ENCODE data around the gene KHSRP. TPM values are rescaled to one million over a fixed set of nuclear protein-coding genes. Genes with fewer than 3 reads are reported as not detected.
"Not testable (repeated sequence)": the region's sequence is repeated elsewhere in the genome, so short reads cannot be mapped to it uniquely, and the experiment has no call there.

KHSRP gene
- total and polyA plus RNA-seq, 7 experiments from 2014 or later, result 12.5 to 276 (median 149) TPM

DNA sequence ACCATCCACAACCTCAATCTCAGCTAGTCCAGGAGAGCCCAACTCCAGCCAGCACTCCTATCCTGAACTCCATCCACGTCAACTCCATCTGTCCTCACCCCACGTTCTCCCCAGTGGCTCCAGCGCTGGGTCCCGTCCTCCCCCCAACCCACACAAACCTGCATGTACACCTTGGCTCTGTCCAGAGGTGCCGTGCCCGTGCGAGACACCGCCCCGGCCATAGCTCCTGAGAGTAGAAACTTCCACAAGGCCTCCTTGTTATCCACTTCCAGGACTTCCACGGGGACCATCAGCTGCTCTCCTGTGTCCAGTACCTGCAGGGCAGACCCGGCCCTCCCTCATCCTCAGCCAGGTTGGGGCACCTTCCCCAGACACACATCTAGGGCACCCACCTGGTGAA lies 7.3 kb upstream of the KHSRP start:
- ChIA-PET CTCF (no interaction called here), POLR2A (no interaction called here)
- Histone ChIP-seq H3K4me3 (ENCODE audit: low read length) (no peak overlapping the region), H3K36me3 (ENCODE audit: control insufficient read depth in 2 of 3, insufficient read depth in 3 of 3, low read length in 3 of 3) (no peaks in the 10 kb centered on the region), H3K4me1 (ENCODE audit: control insufficient read depth in 2 of 2, insufficient read depth in 2 of 2, low read length in 2 of 2) (peaks cover 0 to 9% of the 10 kb centered on the region in 2 donors), H3K9me3 (ENCODE audit: control insufficient read depth in 2 of 3, low read length in 3 of 3) (no peaks in the 10 kb centered on the region), H3K27ac (ENCODE audit: low read depth, low read length) (no peak overlapping the region), H3K27me3 (ENCODE audit: control insufficient read depth in 2 of 2, insufficient read depth in 2 of 2, low read length in 2 of 2) (no peaks in the 10 kb centered on the region)
- peaks cover 0 to 2% (median 0%) of the 10 kb centered on the region in 11 donors for H3K9me3 Mint-ChIP-seq
- intact Hi-C loops (cut with micrococcal nuclease), result no loop called here
- H3K27me3 Mint-ChIP-seq, result no peaks in the 10 kb centered on the region
- peak overlapping the region in 1 of 10 donors; percentile 6 for H3K4me3 Mint-ChIP-seq
- H3K36me3 Mint-ChIP-seq, result no peaks in the 10 kb centered on the region
- H3K27ac Mint-ChIP-seq, result peak overlapping the region in 1 of 9 donors; percentile 39
- H3K4me1 Mint-ChIP-seq, result peaks cover 0 to 12% (median 4%) of the 10 kb centered on the region in 7 donors
- ATAC-seq (no peak), DNase-seq (no peak)

- Mint-ChIP-seq H3K4me3 (peak overlapping the region in 3 of 10 donors; percentile 14 to 57 (median 35)), H3K36me3 (peaks cover 0 to 2% (median 0%) of the 10 kb centered on the region in 5 donors), H3K27me3 (no peaks in the 10 kb centered on the region), H3K9me3 (peaks cover 0 to 2% (median 0%) of the 10 kb centered on the region in 11 donors), H3K4me1 (peaks cover 4 to 23% (median 13%) of the 10 kb centered on the region in 7 donors), H3K27ac (peak overlapping the region in 2 of 9 donors; percentile 20)
- ChIA-PET CTCF (no interaction called here), POLR2A (interaction anchor here (0.5 kb wide), 1 partner anchor 91 kb away, joined by 4 read pairs; no protein-coding TSS in a partner anchor)
- Histone ChIP-seq H3K9me3 (ENCODE audit: control insufficient read depth in 2 of 3, low read length in 3 of 3) (no peaks in the 10 kb centered on the region), H3K4me3 (ENCODE audit: low read length) (no peak overlapping the region), H3K27ac (ENCODE audit: low read depth, low read length) (no peak overlapping the region), H3K27me3 (ENCODE audit: control insufficient read depth in 2 of 2, insufficient read depth in 2 of 2, low read length in 2 of 2) (no peaks in the 10 kb centered on the region), H3K4me1 (ENCODE audit: control insufficient read depth in 2 of 2, insufficient read depth in 2 of 2, low read length in 2 of 2) (peaks cover 7 to 20% of the 10 kb centered on the region in 2 donors), H3K36me3 (ENCODE audit: control insufficient read depth in 2 of 3, insufficient read depth in 3 of 3, low read length in 3 of 3) (no peaks in the 10 kb centered on the region)
- intact Hi-C loops (cut with micrococcal nuclease), result loop anchor here in 1 of 2 donors (10.0 kb wide), 1 partner anchor 55 kb away; the partner anchor contains the start of gene DENND1C
- DNase-seq (no peak), ATAC-seq (no peak)
Measured at GRCh38 chr19:6429419-6430221, 5.0 kb upstream of the KHSRP start.

DNA sequence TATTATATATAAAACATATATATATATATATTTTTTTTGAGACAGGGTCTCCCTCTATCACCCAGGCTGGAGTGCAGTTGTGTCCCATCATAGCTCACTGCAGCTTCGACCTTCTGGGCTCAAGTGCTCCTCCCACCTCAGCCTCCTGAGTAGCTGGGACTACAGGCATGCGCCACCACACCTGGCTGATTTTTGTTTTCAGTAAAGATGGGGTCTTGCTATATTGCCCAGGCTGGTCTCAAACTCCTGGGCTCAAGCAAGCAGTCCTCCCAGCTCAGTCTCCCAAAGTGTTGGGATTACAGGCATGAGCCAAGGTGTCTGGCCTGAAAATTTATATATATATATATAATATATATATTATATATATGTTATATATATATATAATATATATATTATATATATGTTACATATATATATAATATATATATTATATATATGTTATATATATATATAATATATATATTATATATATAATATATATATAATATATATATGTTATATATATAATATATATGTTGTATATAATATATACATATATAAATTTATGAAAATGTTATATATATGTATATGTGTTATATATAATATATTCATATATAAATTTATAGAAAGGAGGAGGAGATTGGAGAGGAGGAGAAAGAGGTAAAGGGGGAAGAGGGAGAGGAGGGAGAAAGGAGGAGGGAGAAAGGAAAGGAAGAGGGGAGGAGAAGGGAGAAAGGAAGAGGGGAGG lies 4.2 kb upstream of the KHSRP start:
- intact Hi-C loops (cut with micrococcal nuclease), result loop anchor here in 1 of 2 donors (10.0 kb wide), 1 partner anchor 56 kb away; the partner anchor contains the start of gene DENND1C
- H3K27me3 ChIP-seq (ENCODE audit: control insufficient read depth in 2 of 2, insufficient read depth in 2 of 2, low read length in 2 of 2); H3K36me3 Mint-ChIP-seq; H3K9me3 ChIP-seq (ENCODE audit: control insufficient read depth in 2 of 3, low read length in 3 of 3); ATAC-seq; H3K36me3 ChIP-seq (ENCODE audit: control insufficient read depth in 2 of 3, insufficient read depth in 3 of 3, low read length in 3 of 3); H3K27me3 Mint-ChIP-seq; H3K4me3 ChIP-seq (ENCODE audit: low read length); DNase-seq; H3K9me3 Mint-ChIP-seq; H3K27ac ChIP-seq (ENCODE audit: low read depth, low read length); H3K27ac Mint-ChIP-seq; POLR2A ChIA-PET; H3K4me3 Mint-ChIP-seq: not testable (repeated sequence)
- H3K4me1 Mint-ChIP-seq, result peaks cover 4 to 25% (median 13%) of the 10 kb centered on the region in 7 donors
- H3K4me1 ChIP-seq (ENCODE audit: control insufficient read depth in 2 of 2, insufficient read depth in 2 of 2, low read length in 2 of 2), result peaks cover 7 to 20% of the 10 kb centered on the region in 2 donors
- CTCF ChIA-PET, result interaction anchor here (0.5 kb wide), 1 partner anchor 110 kb away, joined by 3 read pairs; no protein-coding TSS in a partner anchor

DNA sequence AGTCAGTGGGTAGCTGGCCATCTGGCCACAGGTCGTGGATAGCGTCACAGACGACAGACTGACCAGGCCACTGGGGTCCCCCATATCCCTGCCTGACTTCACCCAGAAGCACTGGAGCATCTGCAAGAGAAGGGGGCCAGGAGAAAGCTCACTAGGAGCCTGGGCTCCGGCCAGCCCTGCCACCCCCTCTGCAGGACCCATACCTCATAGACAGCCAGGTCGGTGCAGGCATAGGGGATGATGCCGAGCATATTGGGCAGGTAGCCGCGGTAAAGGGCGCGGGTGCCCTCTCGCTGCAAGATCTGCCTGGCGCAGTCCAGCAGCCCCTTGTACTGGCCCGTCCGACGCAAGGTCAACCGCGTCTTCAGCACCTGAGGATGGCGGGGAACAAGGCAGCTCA lies 2.5 kb upstream of the KHSRP start:
- POLR2A ChIA-PET, result interaction anchor here (1.2 to 4.0 kb wide), 2 partner anchors 55 kb away, joined by 4 to 22 read pairs; partner anchors contain the start of gene ALKBH7

DNA sequence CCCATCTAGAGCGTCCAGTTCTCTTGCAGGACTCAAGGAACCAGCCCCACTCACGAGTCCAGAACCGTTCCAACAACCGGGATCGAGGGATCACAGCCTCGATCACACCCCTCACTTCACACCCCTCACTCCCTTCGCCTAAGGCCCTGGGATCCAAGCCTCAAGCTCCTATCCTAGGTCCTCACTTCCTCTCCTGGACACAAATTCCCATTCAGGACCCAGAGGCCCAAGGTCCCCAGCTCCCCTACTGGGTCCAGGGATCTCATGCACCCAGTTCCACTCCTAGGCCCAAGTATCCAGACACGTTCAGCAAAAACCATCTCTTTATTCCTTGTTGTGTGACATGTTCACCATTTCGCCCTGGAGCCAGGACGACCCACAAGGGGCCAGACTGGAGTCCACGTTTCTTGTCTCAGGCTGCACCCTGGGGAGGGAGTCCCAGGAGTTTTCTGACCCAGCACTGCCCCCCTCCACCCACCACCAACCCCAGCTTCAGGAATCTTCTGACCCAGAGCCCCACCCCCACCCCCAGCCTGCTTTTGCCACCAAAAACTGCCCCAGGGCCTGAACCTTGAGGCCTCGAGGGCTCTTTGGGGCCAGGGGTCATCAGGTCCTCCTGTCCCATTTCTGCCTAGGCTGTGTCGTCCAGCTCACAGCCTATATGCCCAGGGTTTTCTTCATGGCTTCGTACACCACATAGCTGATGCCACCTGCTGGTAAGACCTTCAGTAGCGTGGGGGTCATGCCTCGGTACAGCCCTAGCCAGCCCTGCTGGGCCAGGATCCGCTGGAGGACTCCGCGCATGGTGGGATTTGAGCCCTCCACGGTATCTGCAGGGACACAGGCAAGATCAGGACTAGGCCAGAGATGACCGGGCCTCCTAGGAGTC lies 1.4 kb upstream of the KHSRP start:
- peak overlapping the region; percentile 78 to 97 (median 94) for H3K27ac Mint-ChIP-seq
- intact Hi-C loops (cut with micrococcal nuclease), result loop anchor here (1.0 to 10.0 kb wide), 16 partner anchors 33 to 772 kb away; partner anchors contain the start of genes CLPP (in 2 of the 2), DENND1C (in 2 of the 2), GPR108 (in 2 of the 2) and GTF2F1 (in 2 of the 2)
- H3K27me3 Mint-ChIP-seq, result no peaks in the 10 kb centered on the region
- CTCF ChIA-PET, result no interaction called here
- ATAC-seq (no peak), DNase-seq (no peak)
- peaks cover 0 to 15% (median 0%) of the 10 kb centered on the region in 3 experiments for H3K36me3 ChIP-seq (ENCODE audit: control insufficient read depth in 2 of 3, insufficient read depth in 3 of 3, low read length in 3 of 3)
- H3K4me1 ChIP-seq (ENCODE audit: control insufficient read depth in 2 of 2, insufficient read depth in 2 of 2, low read length in 2 of 2), result peaks cover 15 to 32% of the 10 kb centered on the region in 2 donors
- peak overlapping the region; percentile 77 for H3K27ac ChIP-seq (ENCODE audit: low read depth, low read length)
- peaks cover 0 to 10% (median under 1%) of the 10 kb centered on the region in 5 donors for H3K36me3 Mint-ChIP-seq
- H3K4me3 Mint-ChIP-seq, result peak overlapping the region; percentile 69 to 87 (median 78)
- H3K4me3 ChIP-seq (ENCODE audit: low read length), result peak overlapping the region; percentile 39
- H3K4me1 Mint-ChIP-seq, result peaks cover 18 to 51% (median 38%) of the 10 kb centered on the region in 7 donors
- no peaks in the 10 kb centered on the region for H3K9me3 ChIP-seq (ENCODE audit: control insufficient read depth in 2 of 3, low read length in 3 of 3)
- no peaks in the 10 kb centered on the region for H3K27me3 ChIP-seq (ENCODE audit: control insufficient read depth in 2 of 2, insufficient read depth in 2 of 2, low read length in 2 of 2)
- H3K9me3 Mint-ChIP-seq, result no peaks in the 10 kb centered on the region
- POLR2A ChIA-PET, result interaction anchor here (0.6 to 4.0 kb wide), 9 partner anchors 13 to 673 kb away, joined by 3 to 22 read pairs (median 3); partner anchors contain the start of genes ALKBH7 and DENND1C

More for the DNA sequence above, 2.5 kb upstream of the KHSRP start:
- no peak for ATAC-seq
- Mint-ChIP-seq H3K27ac (no peak overlapping the region), H3K4me1 (peaks cover 19 to 42% (median 31%) of the 10 kb centered on the region in 7 donors), H3K27me3 (no peaks in the 10 kb centered on the region), H3K9me3 (peaks cover 0 to 2% (median 0%) of the 10 kb centered on the region in 11 donors), H3K4me3 (no peak overlapping the region), H3K36me3 (peaks cover 0 to 5% (median 0%) of the 10 kb centered on the region in 5 donors)
- intact Hi-C loops (cut with micrococcal nuclease), result loop anchor here in 1 of 2 donors (10.0 kb wide), 1 partner anchor 58 kb away; the partner anchor contains the start of gene DENND1C
- Histone ChIP-seq H3K9me3 (ENCODE audit: control insufficient read depth in 2 of 3, low read length in 3 of 3) (no peaks in the 10 kb centered on the region), H3K36me3 (ENCODE audit: control insufficient read depth in 2 of 3, insufficient read depth in 3 of 3, low read length in 3 of 3) (peaks cover 0 to 4% (median 0%) of the 10 kb centered on the region in 3 experiments), H3K27me3 (ENCODE audit: control insufficient read depth in 2 of 2, insufficient read depth in 2 of 2, low read length in 2 of 2) (no peaks in the 10 kb centered on the region), H3K4me3 (ENCODE audit: low read length) (no peak overlapping the region), H3K4me1 (ENCODE audit: control insufficient read depth in 2 of 2, insufficient read depth in 2 of 2, low read length in 2 of 2) (peaks cover 15 to 32% of the 10 kb centered on the region in 2 donors), H3K27ac (ENCODE audit: low read depth, low read length) (no peak overlapping the region)
- no peak for DNase-seq
- CTCF ChIA-PET, result interaction anchor here (0.6 kb wide), 2 partner anchors 23 to 82 kb away, joined by 3 to 4 read pairs; no protein-coding TSS in a partner anchor

All from naive thymus-derived CD4-positive, alpha-beta T cell (primary cell).